ENCODE measurements around the gene SEMA3A. TPM values are rescaled to one million over a fixed set of nuclear protein-coding genes. Genes with fewer than 3 reads are reported as not detected.
"Not testable (repeated sequence)": the region's sequence is repeated elsewhere in the genome, so short reads cannot be mapped to it uniquely, and the experiment has no call there.

SEMA3A gene
- polyA plus RNA-seq, 1 experiment = 6.8 TPM

DNA sequence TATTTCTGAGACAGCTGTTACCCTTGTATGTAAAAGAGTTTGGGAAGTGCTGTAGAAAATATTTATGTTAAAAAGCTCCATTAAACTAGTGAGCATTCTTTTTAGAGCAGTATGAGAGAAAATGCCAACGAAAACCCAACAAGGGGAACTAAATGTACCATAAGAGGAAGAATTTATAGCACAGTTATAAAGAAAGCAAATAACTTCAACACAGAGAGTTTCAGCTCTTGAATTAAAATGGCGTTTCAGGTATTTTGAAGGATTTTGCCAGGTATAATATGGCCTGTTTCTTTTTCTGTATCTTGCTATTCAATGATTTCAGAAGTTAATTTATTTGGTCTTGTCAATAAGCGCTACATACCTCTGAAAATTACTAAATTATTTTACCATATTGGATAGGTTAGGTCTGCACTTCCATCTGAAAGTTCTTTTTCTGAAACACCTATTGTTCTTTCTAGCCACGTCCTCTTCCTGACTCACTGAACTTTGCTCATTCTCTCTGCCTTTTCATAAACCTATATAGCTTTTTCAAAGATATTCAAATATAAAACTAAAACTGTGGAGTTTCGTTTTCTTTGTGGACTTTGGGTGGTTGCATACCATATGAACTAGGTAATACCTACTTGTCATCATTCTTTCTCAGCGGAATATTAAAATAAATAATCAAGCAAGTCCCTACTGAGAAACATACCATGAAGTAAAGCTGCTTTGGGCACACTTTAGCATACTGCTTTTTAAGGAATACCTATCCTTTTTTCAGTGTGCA is 136.1 kb downstream of the SEMA3A start:
- Histone ChIP-seq H3K4me3 (ENCODE audit: low read depth, low read length) (no peak overlapping the region), H3K36me3 (ENCODE audit: control insufficient read depth, insufficient read depth, low read length) (no peaks in the 10 kb centered on the region), H3K27me3 (ENCODE audit: control insufficient read depth, insufficient read depth, low read length) (no peaks in the 10 kb centered on the region)
- TF ChIP-seq, protein P1, sequence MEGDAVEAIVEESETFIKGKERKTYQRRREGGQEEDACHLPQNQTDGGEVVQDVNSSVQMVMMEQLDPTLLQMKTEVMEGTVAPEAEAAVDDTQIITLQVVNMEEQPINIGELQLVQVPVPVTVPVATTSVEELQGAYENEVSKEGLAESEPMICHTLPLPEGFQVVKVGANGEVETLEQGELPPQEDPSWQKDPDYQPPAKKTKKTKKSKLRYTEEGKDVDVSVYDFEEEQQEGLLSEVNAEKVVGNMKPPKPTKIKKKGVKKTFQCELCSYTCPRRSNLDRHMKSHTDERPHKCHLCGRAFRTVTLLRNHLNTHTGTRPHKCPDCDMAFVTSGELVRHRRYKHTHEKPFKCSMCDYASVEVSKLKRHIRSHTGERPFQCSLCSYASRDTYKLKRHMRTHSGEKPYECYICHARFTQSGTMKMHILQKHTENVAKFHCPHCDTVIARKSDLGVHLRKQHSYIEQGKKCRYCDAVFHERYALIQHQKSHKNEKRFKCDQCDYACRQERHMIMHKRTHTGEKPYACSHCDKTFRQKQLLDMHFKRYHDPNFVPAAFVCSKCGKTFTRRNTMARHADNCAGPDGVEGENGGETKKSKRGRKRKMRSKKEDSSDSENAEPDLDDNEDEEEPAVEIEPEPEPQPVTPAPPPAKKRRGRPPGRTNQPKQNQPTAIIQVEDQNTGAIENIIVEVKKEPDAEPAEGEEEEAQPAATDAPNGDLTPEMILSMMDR (IDR thresholded peaks at IDR 0.05; ENCODE audit: insufficient read depth, low read depth, low read length) = no peak
- ChIA-PET POLR2A (no interaction called here), CTCF (interaction anchor here (0.5 kb wide), 1 partner anchor 69 kb away, joined by 3 read pairs; no protein-coding TSS in a partner anchor)
- no peak for DNase-seq (ENCODE audit: low read depth)

DNA sequence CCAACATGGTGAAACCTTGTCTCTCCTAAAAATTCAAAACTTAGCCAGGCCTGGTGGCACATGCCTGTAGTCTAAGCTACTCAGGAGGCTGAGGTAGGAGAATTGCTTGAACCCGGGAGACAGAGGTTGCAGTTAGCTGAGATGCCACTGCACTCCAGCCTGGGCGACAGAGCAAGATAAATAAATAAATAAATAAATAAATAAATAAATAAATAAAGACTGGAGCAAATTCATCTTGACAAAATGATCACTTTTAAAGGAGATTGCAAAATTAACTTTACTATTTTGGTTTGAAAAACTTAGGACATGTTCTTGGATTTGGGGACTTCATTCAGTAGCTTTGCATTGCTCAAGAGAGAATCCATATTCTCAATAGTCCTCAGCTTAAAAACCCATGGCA is 137.0 kb downstream of the SEMA3A start:
- H3K4me3 ChIP-seq (ENCODE audit: low read depth, low read length) = no peak overlapping the region
- POLR2A ChIA-PET = no interaction called here
- TF ChIP-seq, protein P1 (IDR thresholded peaks at IDR 0.05; ENCODE audit: insufficient read depth, low read depth, low read length) = no peak
- no peak for DNase-seq (ENCODE audit: low read depth)
- no peaks in the 10 kb centered on the region for H3K27me3 ChIP-seq (ENCODE audit: control insufficient read depth, insufficient read depth, low read length)
- H3K36me3 ChIP-seq (ENCODE audit: control insufficient read depth, insufficient read depth, low read length) = no peaks in the 10 kb centered on the region
- CTCF ChIA-PET = interaction anchor here (0.5 kb wide), 1 partner anchor 69 kb away, joined by 3 read pairs; no protein-coding TSS in a partner anchor

DNA sequence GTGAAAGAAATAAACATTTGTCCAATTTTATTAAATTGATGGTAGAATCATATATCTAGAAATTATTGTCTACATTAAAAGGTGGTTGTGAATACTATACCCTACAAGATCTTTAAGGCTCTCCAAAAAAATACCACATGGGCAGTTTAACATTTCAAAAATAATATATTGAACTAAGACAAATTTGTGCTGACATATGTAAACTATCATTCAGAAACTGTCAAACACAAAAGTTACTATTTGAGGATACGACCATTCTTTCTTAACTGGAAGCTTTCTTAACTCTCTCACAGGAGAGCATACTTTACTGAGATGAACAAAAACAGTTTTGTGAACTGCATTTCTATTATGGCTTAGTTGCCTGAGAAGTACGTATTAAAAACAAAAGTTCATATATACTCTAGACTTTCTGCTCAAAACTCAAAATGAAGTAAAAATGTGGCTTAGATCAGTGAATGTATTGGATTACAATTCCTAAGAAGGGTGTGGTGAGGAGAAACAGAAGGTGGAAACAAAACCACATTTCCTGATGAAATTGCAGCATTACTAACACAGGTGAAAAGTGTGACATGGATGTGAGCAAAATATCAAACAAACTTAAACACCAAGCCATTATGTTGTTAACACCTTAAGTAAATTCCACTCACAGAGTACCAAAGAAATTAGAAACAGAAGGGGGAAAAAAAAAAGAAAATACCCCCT is 138.5 kb downstream of the SEMA3A start:
- H3K36me3 ChIP-seq (ENCODE audit: control insufficient read depth, insufficient read depth, low read length) = no peaks in the 10 kb centered on the region
- TF ChIP-seq, protein P1 (IDR thresholded peaks at IDR 0.05; ENCODE audit: insufficient read depth, low read depth, low read length) = no peak
- ChIA-PET POLR2A (no interaction called here), CTCF (no interaction called here)
- H3K4me3 ChIP-seq (ENCODE audit: low read depth, low read length) = no peak overlapping the region
- no peak for DNase-seq (ENCODE audit: low read depth)
- no peaks in the 10 kb centered on the region for H3K27me3 ChIP-seq (ENCODE audit: control insufficient read depth, insufficient read depth, low read length)

DNA sequence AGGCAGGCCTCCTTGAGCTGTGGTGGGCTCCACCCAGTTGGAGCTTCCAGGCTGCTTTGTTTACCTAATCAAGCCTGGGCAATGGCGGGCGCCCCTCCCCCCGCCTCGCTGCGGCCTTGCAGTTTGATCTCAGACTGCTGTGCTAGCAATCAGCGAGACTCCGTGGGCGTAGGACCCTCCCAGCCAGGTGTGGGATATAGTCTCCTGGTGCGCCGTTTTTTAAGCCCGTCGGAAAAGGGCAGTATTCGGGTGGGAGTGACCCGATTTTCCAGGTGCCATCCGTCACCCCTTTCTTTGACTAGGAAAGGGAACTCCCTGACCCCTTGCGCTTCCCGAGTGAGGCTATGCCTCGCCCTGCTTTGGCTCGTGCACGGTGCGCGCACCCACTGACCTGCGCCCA is 139.4 kb downstream of the SEMA3A start:
- H3K27me3 ChIP-seq (ENCODE audit: control insufficient read depth, insufficient read depth, low read length); POLR2A ChIA-PET; DNase-seq (ENCODE audit: low read depth); H3K36me3 ChIP-seq (ENCODE audit: control insufficient read depth, insufficient read depth, low read length); CTCF ChIA-PET; H3K4me3 ChIP-seq (ENCODE audit: low read depth, low read length): not testable (repeated sequence)

DNA sequence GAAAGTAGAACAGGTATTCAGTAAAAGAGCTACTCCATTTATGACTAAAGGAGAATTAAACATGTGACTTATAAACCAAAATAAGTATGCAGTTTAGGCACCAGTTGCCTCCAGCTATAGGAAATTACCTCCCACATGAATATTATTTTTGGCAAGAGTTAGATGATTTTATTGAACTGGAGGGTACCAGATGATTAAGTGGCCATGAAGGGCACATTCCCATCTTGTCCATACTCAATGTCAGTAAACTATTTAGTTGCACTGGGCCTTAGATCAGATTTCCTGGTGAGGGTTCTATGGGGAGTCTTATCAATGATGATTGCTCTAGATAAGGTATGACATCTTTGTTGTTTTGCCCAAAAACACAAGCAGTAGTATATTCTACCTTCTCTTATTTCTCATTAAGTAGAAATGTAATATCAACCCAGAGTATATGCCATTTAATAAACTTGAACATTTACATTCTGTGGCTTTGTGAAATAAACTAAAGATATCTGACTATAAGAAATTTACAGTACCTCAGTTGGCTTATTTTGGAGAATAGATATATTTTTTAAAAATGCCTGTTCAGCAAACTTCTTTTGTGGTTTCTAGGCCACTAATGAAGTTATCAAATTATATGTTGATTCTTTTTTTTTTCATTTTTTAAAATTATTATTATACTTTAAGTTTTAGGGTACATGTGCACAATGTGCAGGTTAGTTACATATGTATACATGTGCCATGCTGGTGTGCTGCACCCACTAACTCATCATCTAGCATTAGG is 145.3 kb downstream of the SEMA3A start:
- TF ChIP-seq, protein P1 (IDR thresholded peaks at IDR 0.05; ENCODE audit: insufficient read depth, low read depth, low read length) = no peak
- no peak for DNase-seq (ENCODE audit: low read depth)
- H3K4me3 ChIP-seq (ENCODE audit: low read depth, low read length) = no peak overlapping the region
- ChIA-PET CTCF (no interaction called here), POLR2A (no interaction called here)
- no peaks in the 10 kb centered on the region for H3K27me3 ChIP-seq (ENCODE audit: control insufficient read depth, insufficient read depth, low read length)
- H3K36me3 ChIP-seq (ENCODE audit: control insufficient read depth, insufficient read depth, low read length) = no peaks in the 10 kb centered on the region
